22Rv1 (cell line): Measurements from ENCODE around the gene ARHGAP10.

Experiments
- ZFX ChIP-seq: fragments of 450-650 bp; IDR thresholded peaks from 2 replicates; pipeline ENCODE4 v1.6.1; 2017; ENCODE audit warnings: antibody characterized with exemption, borderline replicate concordance
- TF ChIP-seq, protein P1 (sequence below): fragments of 450-650 bp; IDR thresholded peaks from 2 replicates; pipeline ENCODE4 v1.5.1; 2017; ENCODE audit warnings: mild to moderate bottlenecking

- TF ChIP-seq, protein P1, sequence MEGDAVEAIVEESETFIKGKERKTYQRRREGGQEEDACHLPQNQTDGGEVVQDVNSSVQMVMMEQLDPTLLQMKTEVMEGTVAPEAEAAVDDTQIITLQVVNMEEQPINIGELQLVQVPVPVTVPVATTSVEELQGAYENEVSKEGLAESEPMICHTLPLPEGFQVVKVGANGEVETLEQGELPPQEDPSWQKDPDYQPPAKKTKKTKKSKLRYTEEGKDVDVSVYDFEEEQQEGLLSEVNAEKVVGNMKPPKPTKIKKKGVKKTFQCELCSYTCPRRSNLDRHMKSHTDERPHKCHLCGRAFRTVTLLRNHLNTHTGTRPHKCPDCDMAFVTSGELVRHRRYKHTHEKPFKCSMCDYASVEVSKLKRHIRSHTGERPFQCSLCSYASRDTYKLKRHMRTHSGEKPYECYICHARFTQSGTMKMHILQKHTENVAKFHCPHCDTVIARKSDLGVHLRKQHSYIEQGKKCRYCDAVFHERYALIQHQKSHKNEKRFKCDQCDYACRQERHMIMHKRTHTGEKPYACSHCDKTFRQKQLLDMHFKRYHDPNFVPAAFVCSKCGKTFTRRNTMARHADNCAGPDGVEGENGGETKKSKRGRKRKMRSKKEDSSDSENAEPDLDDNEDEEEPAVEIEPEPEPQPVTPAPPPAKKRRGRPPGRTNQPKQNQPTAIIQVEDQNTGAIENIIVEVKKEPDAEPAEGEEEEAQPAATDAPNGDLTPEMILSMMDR = no peak
- no peak for TF ChIP-seq ZFX
Observed at GRCh38 chr4:147772056-147772455, 40.2 kb downstream of the ARHGAP10 start.
